Umbilical cord (tissue), 2 donors: ENCODE results near the gene APH1B. TPM values are rescaled to one million over a fixed set of nuclear protein-coding genes. Genes with fewer than 3 reads are reported as not detected.
"Not testable (repeated sequence)": the region's sequence is repeated elsewhere in the genome, so short reads cannot be mapped to it uniquely, and the experiment has no call there.

Source experiments
- DNase-seq: peaks from one replicate; pipeline ENCODE4 v3.0.0-alpha.2; 2015; ENCODE audit warnings: low spot score
- total RNA-seq: library from RNA; depleted of rRNA; stranded (reverse); fragments of >200 nt; gene quantifications from one replicate; pipeline ENCODE4 v1.2.3, GENCODE V29; 2014; ENCODE audit warnings: low replicate concordance; ENCODE audit not compliant: insufficient read depth

The APH1B gene
- total RNA-seq, 1 donor from 2014 or later: 28.9 TPM

DNA sequence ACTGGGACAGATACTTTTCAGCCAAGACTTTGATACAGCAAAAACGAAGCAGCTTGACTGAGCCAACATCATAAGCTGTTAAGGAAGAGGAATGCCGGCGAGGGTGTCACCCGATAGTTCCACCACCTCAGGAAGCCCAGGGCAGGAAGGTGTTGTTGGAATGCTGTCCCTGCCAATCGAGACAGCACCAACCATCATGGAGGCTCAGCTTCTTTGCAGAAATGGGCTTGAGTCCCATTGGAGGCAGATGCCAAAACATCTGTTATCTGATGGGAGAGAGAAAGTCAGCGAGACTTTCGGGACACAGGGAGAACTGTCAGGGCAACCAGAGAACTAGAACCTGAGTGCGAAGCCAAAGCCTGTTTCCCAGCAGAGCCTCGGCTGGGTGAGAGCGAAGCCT, 53.5 kb downstream of the APH1B start:
- DNase-seq: no peak

DNA sequence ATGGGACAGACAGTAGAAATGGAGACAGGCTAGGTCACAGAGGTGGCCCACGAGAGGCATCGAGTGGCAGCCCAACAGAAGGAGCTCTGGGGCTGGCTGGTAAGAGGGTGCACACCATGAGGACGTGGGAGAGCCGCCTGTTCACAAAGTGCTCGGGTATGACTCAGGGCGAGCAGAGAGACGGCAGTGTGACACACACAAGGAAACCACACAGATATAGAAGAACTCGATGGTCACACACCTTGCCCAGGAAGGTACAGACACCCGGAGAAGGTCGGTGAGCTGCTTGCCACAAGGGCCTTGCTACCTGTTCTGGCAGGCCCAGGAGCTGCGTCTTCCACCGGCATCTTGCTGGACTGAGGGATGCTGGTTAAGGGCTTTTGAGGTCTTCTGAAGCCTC, 54.1 kb downstream of the APH1B start:
- no peak for DNase-seq

DNA sequence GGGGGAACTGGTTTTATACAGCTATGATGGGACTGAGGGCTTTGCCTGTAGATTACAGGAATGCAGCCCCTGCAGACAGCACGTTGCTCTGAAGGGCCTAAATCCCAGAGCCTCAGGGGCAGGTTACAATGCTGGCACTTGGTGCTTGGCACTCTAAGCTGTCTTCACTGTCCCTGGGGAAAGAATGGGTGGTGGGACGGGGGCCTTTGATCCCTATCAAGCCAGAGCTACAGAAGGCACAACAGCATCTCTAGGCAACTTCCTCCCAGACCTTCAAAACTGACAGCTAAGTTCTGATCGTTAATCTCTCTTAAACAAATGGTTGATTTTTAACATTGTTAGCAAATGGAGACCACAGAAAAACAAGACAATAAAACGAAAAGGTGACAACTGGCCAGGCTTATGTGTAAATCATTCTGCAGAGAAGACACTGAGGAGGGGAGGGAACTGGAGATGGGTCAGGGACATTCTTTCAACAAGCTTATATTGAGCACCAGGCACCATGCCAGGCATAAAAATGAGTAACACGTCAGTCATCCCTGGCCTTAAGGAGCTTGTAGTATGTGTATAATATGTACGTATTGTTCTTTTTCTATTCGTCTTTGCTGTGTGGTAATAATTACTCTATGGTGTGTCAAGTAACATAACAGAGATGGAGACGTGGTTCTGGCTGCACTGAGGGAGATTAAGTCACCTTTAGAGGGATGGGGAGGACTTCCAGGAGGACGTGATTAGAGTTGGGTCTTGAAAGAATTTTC, 55.1 kb downstream of the APH1B start:
- DNase-seq: peak; percentile 58

DNA sequence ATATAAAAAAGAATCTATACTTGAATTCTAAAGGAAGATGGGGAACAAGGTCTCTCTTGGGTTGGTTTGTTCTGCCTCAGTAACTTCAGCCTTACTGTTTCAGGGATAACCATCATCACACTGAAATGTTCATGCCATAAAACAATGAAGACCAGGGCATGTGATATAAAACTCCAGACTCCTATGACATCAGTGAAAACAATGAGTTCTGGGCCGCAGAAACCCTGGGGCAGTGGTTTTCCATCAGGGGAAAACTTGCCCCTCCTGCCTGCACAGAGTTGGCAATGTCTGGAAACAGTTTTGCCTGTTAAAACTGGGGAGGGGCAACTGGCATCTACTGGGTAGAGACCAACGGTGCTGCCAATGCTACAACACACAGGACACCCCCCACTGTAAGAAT, 57.4 kb downstream of the APH1B start:
- DNase-seq: no peak

DNA sequence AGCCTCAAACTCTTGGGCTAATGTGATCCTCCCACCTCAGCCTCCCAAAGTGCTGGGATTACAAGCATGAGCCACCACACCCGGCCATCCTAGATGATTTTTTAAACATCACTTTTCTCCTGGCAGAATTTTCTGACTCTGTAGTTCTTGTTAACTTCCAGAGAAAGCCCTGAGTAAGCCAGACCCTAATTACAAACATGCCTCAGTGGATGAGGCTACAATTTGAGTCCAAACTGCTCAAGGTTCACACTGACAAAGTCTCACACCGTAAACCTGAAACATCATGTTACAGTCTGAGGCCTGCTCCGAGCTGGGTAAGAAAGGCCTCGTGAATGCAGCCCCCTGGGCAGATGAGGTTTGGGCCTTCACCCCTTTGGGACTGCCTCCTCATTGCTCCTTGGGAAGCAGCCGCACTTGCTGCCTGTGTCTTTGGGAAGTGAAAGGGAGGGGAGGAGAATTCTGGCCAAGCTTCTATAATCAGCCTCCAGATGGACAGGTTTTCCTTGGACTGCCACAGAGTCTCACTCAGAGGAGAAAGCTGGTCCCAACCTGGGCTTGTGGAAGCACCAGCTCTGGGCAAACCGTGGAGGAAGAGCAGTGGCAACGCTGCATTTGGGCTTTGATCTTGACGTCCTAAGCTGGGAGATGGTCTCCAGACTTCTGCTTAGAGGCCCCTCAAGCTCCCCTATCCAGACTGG, 58.3 kb downstream of the APH1B start:
- DNase-seq: no peak

DNA sequence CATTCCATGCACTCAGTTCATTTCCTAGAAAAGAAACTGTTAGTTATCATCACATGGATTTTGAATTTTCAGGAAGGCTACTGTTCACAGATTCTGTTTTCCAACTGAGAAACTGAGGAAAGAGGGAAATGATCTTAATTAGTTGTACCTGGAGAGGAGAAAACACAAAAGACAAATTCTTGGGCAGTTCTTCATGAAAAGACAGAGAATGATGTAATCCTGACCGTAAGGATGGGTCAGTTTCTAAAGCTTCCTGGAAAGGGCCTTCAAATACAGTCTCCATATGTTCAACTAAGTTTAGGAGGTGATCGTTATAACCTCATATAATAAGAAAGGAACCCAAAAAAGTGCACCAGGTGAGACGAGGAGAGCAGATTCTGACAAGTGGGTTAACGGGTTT, 59.6 kb downstream of the APH1B start:
- DNase-seq: no peak

DNA sequence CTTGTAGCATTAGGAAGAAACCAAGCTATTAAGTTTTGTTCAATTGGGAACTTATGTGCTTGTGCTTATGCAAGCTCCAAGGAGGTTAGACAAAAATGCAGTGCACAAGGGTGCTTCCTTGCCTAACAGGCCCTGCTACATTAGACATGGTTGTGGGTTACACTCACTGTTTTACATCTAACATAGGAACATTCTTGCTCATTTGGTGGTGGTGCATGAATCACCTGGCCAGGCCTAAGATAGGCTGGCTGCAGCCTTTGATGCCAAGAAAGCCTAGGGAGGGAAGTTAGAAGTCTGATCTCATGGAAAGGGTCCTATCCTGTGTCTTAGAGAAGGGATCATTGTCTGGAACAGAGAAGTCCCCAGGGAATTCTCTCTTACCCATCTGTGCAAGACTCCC, 60.8 kb downstream of the APH1B start:
- DNase-seq: no peak

DNA sequence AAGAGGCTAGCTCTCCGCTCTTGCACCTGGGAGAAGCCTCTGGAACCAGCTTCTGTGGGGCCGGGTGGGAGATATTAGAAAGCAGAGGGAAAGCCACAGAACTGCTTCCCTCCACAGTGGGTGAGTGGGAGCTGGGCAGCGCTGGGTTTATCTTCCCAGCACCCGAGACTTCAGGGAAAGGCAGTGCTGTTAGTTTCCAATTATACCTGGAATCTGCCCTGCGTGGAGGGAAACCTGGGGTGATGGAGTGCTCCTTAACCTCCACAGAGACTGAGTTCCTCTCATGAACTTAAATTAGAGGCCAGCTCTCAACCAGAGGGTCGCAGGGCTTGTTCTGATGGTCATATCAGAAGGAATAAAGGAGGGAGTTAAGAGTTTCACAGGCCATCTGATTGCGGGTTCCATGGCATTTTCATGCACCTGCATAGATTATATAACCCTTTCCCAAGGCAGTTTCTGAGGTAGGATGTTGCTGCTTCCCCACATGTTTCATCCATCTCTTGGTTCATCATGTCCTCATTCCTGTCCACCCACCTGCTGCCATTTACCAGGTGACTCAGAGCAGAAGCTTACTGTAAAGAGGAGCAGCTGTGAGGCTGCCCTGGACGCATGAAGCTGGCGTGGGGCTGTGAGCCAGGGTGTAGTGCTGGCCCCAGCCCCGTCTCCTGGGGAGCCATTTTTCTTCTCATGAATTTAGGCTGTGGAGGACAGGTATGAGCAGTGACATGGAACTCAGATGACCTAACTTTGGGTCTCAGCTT, 61.8 kb downstream of the APH1B start:
- DNase-seq: no peak

DNA sequence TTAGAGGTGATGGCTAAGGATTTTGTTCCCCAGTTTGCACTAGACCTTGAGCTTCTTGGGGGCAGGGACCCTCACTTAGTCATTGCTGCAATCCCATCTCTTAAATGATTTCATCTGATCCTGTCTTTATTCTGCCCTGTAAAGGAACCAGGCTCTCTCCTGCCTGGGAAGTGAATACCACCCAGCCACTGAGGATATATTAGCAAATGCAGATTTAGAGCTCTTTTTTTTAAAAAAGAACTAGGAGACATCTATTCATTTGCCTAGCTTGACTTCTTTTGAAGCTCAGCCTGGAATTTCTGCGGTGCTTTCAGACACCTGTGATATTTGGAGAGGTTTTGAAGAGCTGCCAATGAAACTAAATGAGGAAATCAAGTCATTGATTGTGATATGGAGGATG, 62.4 kb downstream of the APH1B start:
- DNase-seq: no peak

DNA sequence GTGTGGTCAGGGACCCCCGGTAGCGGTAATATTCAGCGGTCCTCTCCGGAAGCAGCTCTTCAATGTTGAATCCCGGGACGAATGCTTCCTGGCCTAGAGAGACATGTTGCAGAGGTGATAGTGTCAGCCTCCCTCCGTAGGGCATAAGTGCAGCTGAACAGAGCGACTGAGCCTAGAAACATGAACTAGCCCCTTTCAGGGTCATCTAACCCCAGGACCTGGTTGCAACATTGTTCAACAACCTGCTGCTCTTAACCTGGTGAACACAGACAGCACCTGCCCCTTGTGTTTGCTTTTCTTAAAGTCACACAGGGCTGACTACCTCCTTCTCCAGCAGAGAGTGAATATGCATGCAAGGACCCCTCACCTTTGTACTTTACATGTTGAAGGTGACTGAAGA, 62.9 kb downstream of the APH1B start:
- no peak for DNase-seq

DNA sequence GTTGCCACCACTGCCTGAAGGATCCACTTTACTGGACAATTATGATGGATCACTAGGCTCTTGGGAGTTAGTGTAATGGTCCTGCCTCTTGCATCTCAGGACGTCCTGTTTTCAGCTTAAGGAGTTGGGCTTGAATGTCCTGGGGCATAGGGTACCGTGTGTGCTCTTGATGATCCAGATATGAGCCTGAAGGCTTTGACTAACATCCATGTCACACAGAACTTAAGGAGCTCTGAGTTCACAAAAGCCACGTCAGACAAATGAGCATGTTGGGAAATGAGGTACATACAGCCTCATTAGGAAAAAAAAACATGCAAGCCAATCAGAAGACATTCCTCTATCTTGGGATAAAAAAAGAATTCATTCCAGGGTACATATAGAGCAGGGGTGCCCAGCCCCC, 63.5 kb downstream of the APH1B start:
- DNase-seq: no peak

DNA sequence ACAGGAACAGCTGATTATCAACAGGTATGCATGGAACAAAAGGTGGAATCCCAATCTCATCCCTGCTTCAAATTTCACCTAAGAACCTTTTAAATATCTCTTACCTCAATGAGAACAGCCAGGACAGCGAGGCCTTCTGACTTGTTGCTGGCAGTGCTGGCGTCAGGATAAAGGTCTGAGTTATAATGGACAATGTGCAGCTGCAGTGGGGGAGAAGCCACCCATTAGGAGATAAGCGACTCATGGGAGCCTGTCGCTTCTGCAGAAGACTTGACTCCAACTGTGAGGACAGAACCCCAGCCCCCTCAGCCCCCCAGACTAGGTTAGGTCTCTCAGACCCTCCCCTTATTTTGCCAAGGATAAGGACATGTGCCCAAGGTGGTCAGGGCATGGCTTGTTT, 64.5 kb downstream of the APH1B start:
- DNase-seq: no peak

DNA sequence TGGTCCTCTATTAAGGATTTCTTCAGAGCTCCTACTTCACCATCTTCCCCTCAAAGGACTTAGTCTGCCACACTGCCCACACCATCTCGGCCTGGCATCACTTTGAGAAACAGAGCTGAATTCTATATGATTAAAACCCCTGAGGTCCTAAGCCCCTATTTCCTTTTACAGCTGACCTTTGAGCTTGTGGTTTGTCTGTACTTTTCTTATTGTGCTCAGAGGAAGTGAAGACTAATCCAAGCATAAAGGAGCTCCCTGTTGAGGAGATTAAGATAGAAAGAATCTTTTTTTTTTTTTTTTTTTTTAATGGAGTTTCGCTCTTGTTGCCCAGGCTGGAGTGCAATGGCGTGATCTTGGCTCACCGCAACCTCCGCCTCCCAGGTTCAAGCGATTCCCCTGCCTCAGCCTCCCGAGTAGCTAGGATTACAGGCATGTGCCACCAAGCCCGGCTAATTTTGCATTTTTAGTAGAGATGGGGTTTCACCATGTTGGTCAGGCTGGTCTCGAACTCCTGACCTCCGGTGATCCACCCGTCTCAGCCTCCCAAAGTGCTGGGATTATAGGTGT, 65.7 kb downstream of the APH1B start:
- DNase-seq: not testable (repeated sequence)

DNA sequence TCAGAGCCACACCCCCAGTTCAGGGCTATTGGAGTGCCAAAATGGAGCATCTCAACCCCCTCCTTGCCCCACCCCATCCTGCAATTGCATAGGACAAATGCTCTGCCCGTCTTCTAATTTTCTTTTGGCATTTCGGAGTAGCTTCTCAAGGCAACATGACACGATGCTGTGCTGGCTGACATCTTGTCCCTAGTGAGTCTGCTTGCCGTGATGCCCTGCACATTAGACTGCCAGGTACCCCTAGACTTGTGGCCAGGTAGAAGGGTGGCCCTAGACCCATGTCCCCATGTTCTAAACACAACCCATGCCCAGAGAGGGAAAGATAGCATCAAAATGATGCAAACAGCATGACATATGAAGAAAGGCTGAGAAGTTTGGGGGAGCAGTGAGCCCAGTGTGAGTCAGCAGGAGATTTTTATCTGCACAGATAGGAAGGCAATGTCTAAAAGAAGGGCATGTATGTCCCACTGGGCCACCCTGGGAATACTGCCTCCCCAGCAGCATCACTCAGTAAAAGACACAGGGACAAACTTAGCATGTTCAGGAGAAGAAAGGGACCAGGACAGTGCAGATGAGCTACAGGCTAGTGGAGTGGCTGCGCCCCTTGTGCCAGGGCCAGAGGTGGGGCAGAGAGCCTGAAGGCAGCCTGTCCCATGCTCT, 67.5 kb downstream of the APH1B start:
- DNase-seq: no peak

DNA sequence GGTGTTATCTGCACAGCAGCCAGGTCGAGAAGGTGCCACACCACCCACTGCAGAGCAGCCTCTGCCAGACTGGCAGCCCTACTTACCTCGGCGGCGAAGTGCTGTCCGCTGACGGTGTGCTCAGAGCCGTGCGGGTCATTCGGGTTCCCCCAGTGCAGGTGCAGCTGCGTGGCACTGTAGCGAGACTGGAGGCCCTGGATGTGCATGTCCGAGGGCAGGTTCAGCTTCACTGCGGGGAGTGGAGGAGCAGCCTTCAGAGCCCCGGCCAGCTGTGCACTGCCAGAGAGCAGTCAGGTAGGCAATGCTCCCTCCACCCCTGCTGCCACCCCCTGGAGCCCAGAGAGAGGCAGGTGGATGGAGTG, 68.0 kb downstream of the APH1B start:
- no peak for DNase-seq

DNA sequence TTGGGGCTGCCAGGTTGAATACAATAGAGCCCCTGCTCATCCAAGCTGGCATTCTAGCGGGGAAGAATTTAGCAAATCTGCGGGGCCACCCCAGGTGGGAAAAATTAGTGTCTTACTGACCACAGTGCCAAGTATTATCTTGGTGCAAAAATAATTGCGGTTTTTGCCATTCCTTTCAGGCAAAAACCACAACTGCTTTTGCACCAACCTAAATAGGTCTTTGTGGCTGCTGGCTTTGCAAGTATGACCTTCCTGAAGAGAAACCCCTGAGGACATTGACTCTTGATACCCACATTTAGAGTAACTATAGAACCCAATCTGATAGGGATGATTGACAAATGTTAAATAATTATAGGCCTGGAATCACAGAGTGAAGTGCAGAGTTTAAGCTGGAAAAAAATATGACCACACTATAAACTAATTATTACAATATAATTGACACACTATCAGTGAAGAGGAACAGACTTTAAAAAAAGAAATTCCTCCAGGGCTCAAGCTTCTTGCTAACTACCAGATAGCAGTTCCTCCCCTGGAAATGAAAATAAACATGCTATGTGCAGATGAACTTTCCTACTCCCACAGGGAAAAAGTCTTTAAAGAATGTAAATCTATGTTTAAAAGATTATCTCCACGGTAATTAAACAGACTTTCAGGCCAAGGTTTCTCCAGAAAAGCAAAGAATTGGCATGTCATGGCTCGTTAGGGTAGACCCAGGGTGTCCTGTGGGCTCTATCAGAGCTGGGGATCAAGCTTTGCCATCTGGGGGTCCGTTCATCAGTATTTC, 69.9 kb downstream of the APH1B start:
- no peak for DNase-seq

DNA sequence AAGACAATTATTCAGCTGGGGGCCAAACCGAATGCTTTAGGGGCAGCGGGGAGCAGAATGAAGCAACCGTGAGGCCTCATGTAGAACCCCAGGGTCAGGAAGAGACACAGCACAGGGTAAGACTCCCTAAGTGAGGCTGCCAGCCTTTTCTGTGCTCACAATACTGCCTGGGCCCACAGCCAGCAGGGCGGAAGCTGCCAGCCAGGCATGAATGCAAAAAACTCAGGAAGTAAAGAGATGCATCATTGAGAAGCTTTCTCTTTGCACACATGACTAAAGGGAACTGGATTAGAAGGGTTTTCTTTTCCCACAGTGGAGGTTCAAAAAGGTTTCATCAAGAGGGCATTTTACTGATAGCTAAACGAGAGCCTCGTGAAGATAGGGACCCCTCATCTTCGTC, 71.0 kb downstream of the APH1B start:
- DNase-seq: peak; percentile 86

DNA sequence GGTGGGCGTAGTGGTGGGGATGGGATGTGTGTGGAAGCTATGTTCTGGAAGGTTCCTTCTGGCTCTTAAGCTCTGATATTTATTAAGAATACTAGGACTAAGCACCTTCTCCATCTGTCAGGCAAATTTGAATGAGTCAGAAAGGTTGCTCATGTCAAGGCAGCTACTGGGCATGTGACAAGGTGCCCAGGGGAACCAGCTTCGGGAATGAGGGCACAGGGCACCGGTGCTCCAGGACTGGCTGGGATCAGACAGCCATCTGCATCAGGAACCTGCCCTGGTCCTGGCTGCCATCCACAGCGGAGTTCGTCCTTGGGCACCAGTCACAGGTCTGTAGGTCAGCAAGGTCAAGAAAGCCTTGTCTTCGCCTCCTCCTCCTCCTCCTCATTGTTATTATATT, 71.8 kb downstream of the APH1B start:
- DNase-seq: no peak

DNA sequence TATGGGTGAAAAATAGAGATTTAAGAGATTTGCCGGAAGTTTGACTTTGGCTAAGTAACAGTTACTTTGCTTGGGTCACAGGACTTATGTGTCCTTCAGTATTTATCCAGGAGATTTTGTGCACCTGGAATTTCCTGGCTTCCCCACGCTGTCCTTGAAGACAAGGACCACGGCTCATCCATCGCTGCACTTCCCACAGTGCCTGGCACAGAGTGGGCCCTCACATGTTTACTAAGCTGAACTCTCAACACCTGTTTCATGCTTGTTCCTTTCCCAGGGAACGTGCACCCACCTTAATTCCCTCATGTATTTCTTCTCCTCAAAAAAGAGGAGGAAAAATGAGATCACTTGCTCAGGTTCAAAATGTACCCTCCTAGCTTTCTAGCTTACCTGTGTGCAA, 72.2 kb downstream of the APH1B start:
- no peak for DNase-seq

DNA sequence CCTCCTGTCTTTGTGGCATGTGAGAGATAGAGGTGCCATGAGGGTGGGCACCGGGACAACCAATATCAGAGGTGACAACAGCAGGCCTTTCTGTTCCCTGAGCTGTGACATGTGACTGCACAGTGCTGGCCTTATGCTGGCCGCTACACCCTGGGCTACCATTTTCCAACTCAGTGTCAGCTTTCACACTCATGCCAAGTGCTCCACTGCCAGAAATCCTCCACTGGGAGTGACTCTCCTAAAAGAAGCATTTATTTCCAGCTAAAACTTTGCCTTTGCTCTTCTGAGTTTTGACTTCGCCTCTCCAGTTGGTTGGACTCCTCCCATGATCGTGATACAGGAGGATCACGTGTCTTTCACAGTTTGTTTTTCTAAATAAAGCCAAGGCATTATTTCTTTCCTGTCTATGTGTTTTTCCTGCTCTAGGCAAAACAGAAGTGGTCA, 72.8 kb downstream of the APH1B start:
- DNase-seq: no peak

DNA sequence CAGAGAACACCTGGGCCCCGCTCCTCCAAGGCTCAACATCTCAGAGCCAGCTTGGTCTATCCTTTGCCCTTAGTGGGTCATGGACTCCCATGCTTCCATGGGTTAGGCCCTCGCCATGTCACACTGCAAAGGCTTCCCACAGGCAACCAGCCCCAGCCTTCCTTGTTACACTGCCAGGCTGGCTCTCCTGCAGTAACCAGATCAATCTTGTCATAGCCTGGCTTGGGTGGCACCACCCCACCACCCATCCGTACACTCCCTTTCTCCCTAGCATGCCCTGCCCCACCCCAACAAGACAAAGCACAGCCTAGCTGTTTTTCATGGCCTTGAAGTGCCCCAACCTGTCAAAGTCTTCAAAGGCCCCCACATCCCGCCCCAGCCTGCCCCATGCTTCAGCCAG, 73.8 kb downstream of the APH1B start:
- no peak for DNase-seq
